ENCODE data around the gene YWHAE. TPM values are rescaled to one million over a fixed set of nuclear protein-coding genes. Genes with fewer than 3 reads are reported as not detected.
"Not testable (repeated sequence)": the region's sequence is repeated elsewhere in the genome, so short reads cannot be mapped to it uniquely, and the experiment has no call there.

Gene YWHAE
- total RNA-seq, 2 donors from 2014 or later, result 655 to 703 TPM

- DNase-seq (ENCODE audit: low spot score), result no peak
- peaks cover 0 to 97% of the 10 kb centered on the region in 2 donors for H3K4me1 ChIP-seq
- H3K27ac ChIP-seq, result peak overlapping the region; percentile 34 to 51
- H3K27me3 ChIP-seq, result no peaks in the 10 kb centered on the region
- H3K4me3 ChIP-seq, result no peak overlapping the region
- TF ChIP-seq CTCF (IDR thresholded peaks at IDR 0.05), result no peak
- no peaks in the 10 kb centered on the region for H3K9me3 ChIP-seq
- no peaks in the 10 kb centered on the region for H3K36me3 ChIP-seq
These were observed 20.1 kb downstream of the YWHAE start for GRCh38 chr17:1379930-1380313.

GRCh38 chr17:1379208-1379929 lies 20.7 kb downstream of the YWHAE start:
- H3K27ac ChIP-seq, result peak overlapping the region; percentile 34 to 51
- no peaks in the 10 kb centered on the region for H3K27me3 ChIP-seq
- H3K4me1 ChIP-seq, result peaks cover 0 to 98% of the 10 kb centered on the region in 2 donors
- TF ChIP-seq CTCF (IDR thresholded peaks at IDR 0.05), result no peak
- H3K4me3 ChIP-seq, result no peak overlapping the region
- H3K36me3 ChIP-seq, result no peaks in the 10 kb centered on the region
- H3K9me3 ChIP-seq, result no peaks in the 10 kb centered on the region
- DNase-seq (ENCODE audit: low spot score), result no peak

- H3K36me3 ChIP-seq, H3K27ac ChIP-seq: not testable (repeated sequence)
- peaks cover 0 to 98% of the 10 kb centered on the region in 2 donors for H3K4me1 ChIP-seq
These were observed 21.6 kb downstream of the YWHAE start for GRCh38 chr17:1378476-1378860.

GRCh38 chr17:1377334-1377733 lies 22.7 kb downstream of the YWHAE start:
- H3K27me3 ChIP-seq, result no peaks in the 10 kb centered on the region
- no peak overlapping the region for H3K4me3 ChIP-seq
- peaks cover 0 to 95% of the 10 kb centered on the region in 2 donors for H3K4me1 ChIP-seq
- H3K36me3 ChIP-seq, result no peaks in the 10 kb centered on the region
- no peak for DNase-seq (ENCODE audit: low spot score)
- no peak for TF ChIP-seq CTCF (IDR thresholded peaks at IDR 0.05)
- peak overlapping the region in 1 of 2 donors; percentile 5 for H3K27ac ChIP-seq
- H3K9me3 ChIP-seq, result no peaks in the 10 kb centered on the region

More at GRCh38 chr17:1378476-1378860, 21.6 kb downstream of the YWHAE start:
- not testable (repeated sequence) for DNase-seq (ENCODE audit: low spot score); H3K4me3 ChIP-seq; H3K27me3 ChIP-seq; H3K9me3 ChIP-seq

GRCh38 chr17:1376061-1376460 lies 24.0 kb downstream of the YWHAE start:
- no peak for DNase-seq (ENCODE audit: low spot score)
- no peak overlapping the region for H3K4me3 ChIP-seq
- H3K4me1 ChIP-seq, result peaks cover 0 to 97% of the 10 kb centered on the region in 2 donors
- TF ChIP-seq CTCF (IDR thresholded peaks at IDR 0.05), result no peak
- no peak overlapping the region for H3K27ac ChIP-seq
- H3K36me3 ChIP-seq, result no peaks in the 10 kb centered on the region
- H3K27me3 ChIP-seq, result no peaks in the 10 kb centered on the region
- no peaks in the 10 kb centered on the region for H3K9me3 ChIP-seq

- DNase-seq (ENCODE audit: low spot score), result no peak
- H3K27me3 ChIP-seq, result no peaks in the 10 kb centered on the region
- no peak overlapping the region for H3K27ac ChIP-seq
- H3K4me3 ChIP-seq, result no peak overlapping the region
- H3K9me3 ChIP-seq, result no peaks in the 10 kb centered on the region
- peaks cover 0 to 97% of the 10 kb centered on the region in 2 donors for H3K4me1 ChIP-seq
- no peak for TF ChIP-seq CTCF (IDR thresholded peaks at IDR 0.05)
- no peaks in the 10 kb centered on the region for H3K36me3 ChIP-seq
These were observed 24.4 kb downstream of the YWHAE start for GRCh38 chr17:1375615-1376014.

Measured in right atrium auricular region (tissue), 2 donors.